Thymus (tissue), 11 donors: Measurements from ENCODE around the gene HPS3. TPM values are rescaled to one million over a fixed set of nuclear protein-coding genes. Genes with fewer than 3 reads are reported as not detected.
"Not testable (repeated sequence)": the region's sequence is repeated elsewhere in the genome, so short reads cannot be mapped to it uniquely, and the experiment has no call there.

ENCODE experiments used
- DNase-seq, 9 donors: peaks; one replicate each; pipeline ENCODE4 v3.0.0-alpha.2; 2013; ENCODE audit warnings: low spot score in 9 of 9, low read depth in 6 of 9, missing footprints in 1 of 9
- H3K27ac ChIP-seq, 2 donors: one replicate each; pipeline ENCODE4 v1.5.1; 2013; ENCODE audit warnings: control low read depth in 1 of 2, low read depth in 1 of 2, low read length in 1 of 2, mild to moderate bottlenecking in 1 of 2, moderate library complexity in 1 of 2
- H3K27me3 ChIP-seq, 2 donors: one replicate each; pipeline ENCODE4 v1.5.1; 2013; ENCODE audit warnings: low read length in 1 of 2; ENCODE audit not compliant: control insufficient read depth in 2 of 2, insufficient read depth in 1 of 2
- H3K36me3 ChIP-seq, 2 donors: one replicate each; pipeline ENCODE4 v1.5.1; 2013; ENCODE audit warnings: low read length in 1 of 2, mild to moderate bottlenecking in 1 of 2, moderate library complexity in 1 of 2; ENCODE audit not compliant: control insufficient read depth in 2 of 2, insufficient read depth in 2 of 2
- H3K4me1 ChIP-seq, 2 donors: one replicate each; pipeline ENCODE4 v1.5.1; 2013; ENCODE audit warnings: low read length in 2 of 2; ENCODE audit not compliant: control insufficient read depth in 2 of 2, insufficient read depth in 2 of 2
- H3K4me3 ChIP-seq, 2 donors: one replicate each; pipeline ENCODE4 v1.5.1; 2013; ENCODE audit warnings: low read length in 2 of 2, control low read depth in 1 of 2, mild to moderate bottlenecking in 1 of 2
- H3K9me3 ChIP-seq, 2 donors: one replicate each; pipeline ENCODE4 v1.5.1; 2013; ENCODE audit warnings: low read length in 1 of 2, mild to moderate bottlenecking in 1 of 2; ENCODE audit not compliant: control insufficient read depth in 2 of 2, insufficient read depth in 1 of 2
- WGBS: extraction: QIAGEN DNeasy Blood & Tissue Kit; methylation state at CpG from one replicate; pipeline ENCODE4 v1.1.7; 2013; 5-methylcytosine and 5-hydroxymethylcytosine counted together
- polyA plus RNA-seq: library from polyadenylated mRNA; stranded (reverse); fragments of 200-250 nt; gene quantifications from one replicate; pipeline ENCODE4 v1.2.3, GENCODE V29; 2013
- total RNA-seq: library from RNA; stranded (reverse); fragments of 120-200 nt; gene quantifications from one replicate; pipeline ENCODE4 v1.2.4, GENCODE V29; 2013
- donor health status: healthy.

HPS3 gene
- total and polyA plus RNA-seq, 2 donors = 17.7 to 26.3 TPM

DNA sequence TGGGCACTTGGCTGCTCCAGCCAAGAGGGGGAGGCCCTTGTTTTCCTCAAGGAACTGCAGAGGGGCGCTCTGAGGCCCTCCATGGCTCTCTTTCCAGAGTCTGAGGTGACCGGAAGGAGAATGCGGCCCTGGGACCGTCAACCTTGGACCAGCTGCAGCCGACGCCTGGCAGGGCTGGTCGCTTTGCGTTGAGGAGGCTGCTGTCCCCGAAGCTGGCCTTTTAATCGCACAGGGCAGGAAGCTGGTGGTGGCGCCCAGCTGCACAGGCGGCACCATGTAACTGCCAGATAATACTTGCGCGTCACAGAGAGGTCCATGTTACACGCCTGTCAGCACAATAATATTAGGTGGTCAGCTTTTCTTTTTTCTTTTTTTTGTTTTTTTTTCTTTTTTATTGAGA lies 42.2 kb upstream of the HPS3 start:
- Histone ChIP-seq H3K4me1 (peaks cover 12 to 16% of the 10 kb centered on the region in 2 donors), H3K27ac (no peak overlapping the region), H3K36me3 (no peaks in the 10 kb centered on the region), H3K27me3 (no peaks in the 10 kb centered on the region), H3K9me3 (peaks cover 0 to 6% of the 10 kb centered on the region in 2 donors), H3K4me3 (no peak overlapping the region)
- DNase-seq = peak in 1 of 9 donors; percentile 4
- WGBS = 99% methylated on average over 15 of the region's 15 CpGs

DNA sequence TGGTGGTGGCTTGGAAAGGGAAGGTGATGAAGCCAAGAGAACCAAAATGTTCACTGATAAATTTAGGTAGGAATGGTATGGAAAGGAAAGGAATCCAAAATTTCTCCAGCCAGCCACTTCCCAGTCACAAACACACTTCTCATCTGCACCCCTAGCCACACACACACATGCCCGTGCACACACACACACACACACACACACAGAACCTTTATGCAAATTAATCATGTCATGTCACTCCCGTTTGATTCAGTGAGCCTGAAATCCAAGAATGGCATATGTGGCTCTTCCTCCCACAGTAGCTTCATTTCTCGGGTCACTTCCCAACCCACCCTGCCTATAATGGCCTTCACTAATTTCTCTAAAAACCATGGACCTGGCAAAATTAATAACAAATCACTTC lies 40.0 kb upstream of the HPS3 start:
- Histone ChIP-seq H3K4me1 (peaks cover 12 to 14% of the 10 kb centered on the region in 2 donors), H3K36me3 (no peaks in the 10 kb centered on the region), H3K9me3 (peaks cover 0 to 6% of the 10 kb centered on the region in 2 donors), H3K27ac (no peak overlapping the region), H3K4me3 (no peak overlapping the region), H3K27me3 (no peaks in the 10 kb centered on the region)
- 92% methylated on average over 3 of the region's 3 CpGs for WGBS
- no peak for DNase-seq

DNA sequence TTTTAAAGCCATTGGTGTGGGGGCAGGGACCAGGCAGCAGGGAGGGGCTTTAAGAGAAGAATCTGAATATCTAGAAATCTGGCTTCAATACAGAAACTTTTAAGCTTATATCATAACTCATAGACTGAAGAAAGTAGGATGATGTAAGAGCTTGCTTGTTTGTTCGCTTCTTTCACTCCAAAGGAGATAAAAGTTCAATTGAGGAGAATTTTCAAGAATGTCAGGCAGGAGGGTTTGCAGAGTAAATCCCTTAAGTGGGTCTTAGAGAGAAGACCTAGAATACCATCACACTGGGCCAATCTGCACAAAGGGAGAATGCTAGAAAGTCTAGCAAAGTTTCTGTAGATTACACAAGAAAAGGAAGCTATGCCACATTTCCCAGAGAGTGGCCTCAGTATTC lies 39.0 kb upstream of the HPS3 start:
- H3K27ac ChIP-seq = no peak overlapping the region
- no peak overlapping the region for H3K4me3 ChIP-seq
- no peaks in the 10 kb centered on the region for H3K36me3 ChIP-seq
- H3K27me3 ChIP-seq = no peaks in the 10 kb centered on the region
- peaks cover 4 to 8% of the 10 kb centered on the region in 2 donors for H3K4me1 ChIP-seq
- H3K9me3 ChIP-seq = peaks cover 0 to 6% of the 10 kb centered on the region in 2 donors
- DNase-seq = no peak
- WGBS = 98% methylated on average over 1 of the region's 1 CpG

DNA sequence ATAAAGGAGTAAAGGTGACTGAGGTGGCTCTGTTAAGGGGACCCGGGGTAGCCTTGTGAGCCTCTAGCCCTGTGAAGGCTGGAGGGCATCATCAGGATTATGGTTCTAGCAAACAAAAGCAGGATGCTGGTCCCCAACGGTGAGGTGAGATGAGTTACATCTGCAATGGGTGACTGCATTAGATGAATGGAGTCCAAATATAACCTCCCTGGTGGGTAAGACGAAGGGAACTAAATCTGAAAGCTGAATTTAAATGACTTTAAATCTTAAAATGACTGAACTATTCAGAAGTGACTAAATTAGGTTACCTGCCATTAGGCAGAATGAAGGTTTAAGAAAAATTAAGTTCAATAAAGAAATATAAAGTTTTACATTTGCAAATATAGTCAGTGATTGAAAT lies 38.5 kb upstream of the HPS3 start:
- H3K4me3 ChIP-seq = no peak overlapping the region
- no peaks in the 10 kb centered on the region for H3K27me3 ChIP-seq
- peaks cover 3 to 5% of the 10 kb centered on the region in 2 donors for H3K4me1 ChIP-seq
- no peak overlapping the region for H3K27ac ChIP-seq
- no peaks in the 10 kb centered on the region for H3K36me3 ChIP-seq
- whole genome bisulfite sequencing = 97% methylated on average over 3 of the region's 3 CpGs
- no peak for DNase-seq
- peaks cover 0 to 6% of the 10 kb centered on the region in 2 donors for H3K9me3 ChIP-seq

DNA sequence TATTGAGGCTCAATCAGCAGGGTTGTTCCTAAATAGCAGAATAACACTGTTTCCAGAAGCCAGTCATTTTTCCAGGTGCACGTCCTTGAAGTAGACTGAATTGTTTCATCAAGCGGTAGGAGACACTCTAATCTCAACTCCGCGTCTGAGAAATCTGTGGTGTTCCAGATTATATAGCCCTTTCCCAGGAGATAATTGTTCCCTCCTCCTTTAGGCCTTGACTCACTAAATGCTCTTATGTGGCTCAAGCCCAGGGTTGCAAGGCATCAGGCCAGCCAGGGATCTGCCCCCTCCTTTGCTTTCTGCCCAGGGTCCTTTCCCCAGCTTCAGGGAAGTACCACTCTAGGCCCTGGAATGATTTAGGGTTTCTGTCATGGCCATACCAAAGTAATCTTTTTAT lies 37.5 kb upstream of the HPS3 start:
- H3K4me1 ChIP-seq = no peaks in the 10 kb centered on the region
- no peaks in the 10 kb centered on the region for H3K36me3 ChIP-seq
- 98% methylated on average over 4 of the region's 4 CpGs for WGBS
- H3K4me3 ChIP-seq = no peak overlapping the region
- DNase-seq = no peak
- no peaks in the 10 kb centered on the region for H3K27me3 ChIP-seq
- no peak overlapping the region for H3K27ac ChIP-seq
- H3K9me3 ChIP-seq = peaks cover 0 to 4% of the 10 kb centered on the region in 2 donors

DNA sequence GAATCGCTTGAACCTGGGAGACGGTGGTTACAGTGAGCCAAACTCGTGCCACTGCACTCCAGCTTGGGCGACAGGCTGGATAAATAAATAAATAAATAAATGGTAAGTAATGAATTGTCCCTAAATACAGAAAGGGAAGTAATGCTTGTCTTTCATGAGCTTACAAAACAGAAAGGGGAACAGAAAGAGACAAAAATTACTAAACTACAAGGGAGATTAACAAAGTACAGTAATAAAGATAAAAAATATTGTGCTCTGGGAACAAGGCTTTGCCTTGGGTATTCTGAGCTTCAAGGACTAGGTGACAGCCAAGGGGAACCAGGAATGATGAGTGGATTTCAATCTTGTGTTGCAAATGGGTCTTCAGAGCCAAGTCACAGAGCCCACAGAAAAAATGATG lies 34.0 kb upstream of the HPS3 start:
- WGBS = 97% methylated on average over 4 of the region's 4 CpGs
- no peak for DNase-seq
- no peak overlapping the region for H3K4me3 ChIP-seq

DNA sequence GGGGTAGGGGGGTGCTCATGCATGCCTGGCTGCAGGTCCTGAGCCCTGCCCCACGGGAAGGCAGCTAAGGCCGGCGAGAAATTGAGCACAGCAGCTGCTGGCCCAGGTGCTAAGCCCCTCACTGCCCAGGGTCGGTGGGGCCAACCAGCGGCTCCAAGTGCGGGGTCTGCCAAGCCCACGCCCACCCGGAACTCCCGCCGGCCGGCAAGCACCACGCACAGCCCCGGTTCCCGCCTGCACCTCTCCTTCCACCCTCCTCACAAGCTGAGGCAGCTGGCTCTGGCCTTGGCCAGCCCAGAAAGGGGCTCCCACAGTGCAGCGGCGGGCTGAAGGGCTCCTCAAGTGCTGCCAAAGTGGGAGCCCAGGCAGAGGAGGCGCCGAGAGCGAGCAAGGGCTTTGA lies 31.5 kb upstream of the HPS3 start:
- not testable (repeated sequence) for H3K4me3 ChIP-seq, H3K27ac ChIP-seq, H3K36me3 ChIP-seq, H3K4me1 ChIP-seq, DNase-seq, H3K9me3 ChIP-seq, H3K27me3 ChIP-seq
- 98% methylated on average over 19 of the region's 19 CpGs for WGBS

More for the DNA sequence above, 34.0 kb upstream of the HPS3 start:
- no peak overlapping the region for H3K27ac ChIP-seq
- H3K9me3 ChIP-seq = no peaks in the 10 kb centered on the region
- H3K27me3 ChIP-seq = no peaks in the 10 kb centered on the region
- H3K4me1 ChIP-seq = no peaks in the 10 kb centered on the region
- H3K36me3 ChIP-seq = no peaks in the 10 kb centered on the region

DNA sequence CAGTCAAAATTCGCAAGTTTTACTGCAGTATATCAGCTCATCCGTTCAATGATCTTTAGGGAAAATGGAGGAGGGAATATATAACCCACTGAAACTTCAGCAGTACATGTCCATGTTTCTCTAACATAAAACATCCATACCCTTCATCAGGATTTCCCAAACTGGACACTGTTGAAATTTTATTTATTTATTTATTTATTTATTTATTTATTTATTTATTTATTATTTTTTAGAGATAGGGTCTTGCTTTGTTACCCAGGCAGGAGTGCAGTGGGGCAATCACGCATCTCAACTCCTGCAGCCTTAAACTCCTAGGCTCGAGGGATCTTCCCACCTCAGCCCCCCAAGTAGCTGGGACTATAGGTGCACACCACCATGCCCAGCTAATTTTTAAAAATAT lies 28.3 kb upstream of the HPS3 start:
- no peak for DNase-seq

DNA sequence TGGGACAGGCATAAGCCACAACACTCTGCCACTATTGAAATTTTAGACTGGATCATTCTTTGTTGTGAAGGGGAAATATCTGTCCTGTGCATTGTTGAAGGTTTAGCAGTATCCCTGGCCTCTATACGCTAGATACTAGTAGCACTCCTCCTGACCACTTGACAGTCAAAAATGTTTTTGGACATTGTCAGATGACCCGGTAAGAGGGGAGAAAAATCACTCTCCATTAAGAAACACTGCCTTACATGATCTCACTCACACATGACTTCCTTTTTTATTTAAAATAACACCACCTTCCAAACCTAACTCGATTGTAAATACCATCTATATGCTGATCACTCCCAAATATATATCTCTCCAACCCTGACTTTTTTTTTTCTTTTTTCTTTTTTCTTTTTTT lies 27.8 kb upstream of the HPS3 start:
- H3K4me1 ChIP-seq = no peaks in the 10 kb centered on the region
- H3K9me3 ChIP-seq = no peaks in the 10 kb centered on the region
- H3K27ac ChIP-seq = no peak overlapping the region
- H3K36me3 ChIP-seq = no peaks in the 10 kb centered on the region
- no peak for DNase-seq
- no peaks in the 10 kb centered on the region for H3K27me3 ChIP-seq
- 89% methylated on average over 3 of the region's 3 CpGs for WGBS
- H3K4me3 ChIP-seq = no peak overlapping the region

More for the DNA sequence above, 28.3 kb upstream of the HPS3 start:
- H3K36me3 ChIP-seq = no peaks in the 10 kb centered on the region
- no peaks in the 10 kb centered on the region for H3K4me1 ChIP-seq
- H3K4me3 ChIP-seq = no peak overlapping the region
- H3K9me3 ChIP-seq = no peaks in the 10 kb centered on the region
- H3K27me3 ChIP-seq = no peaks in the 10 kb centered on the region
- WGBS = 96% methylated on average over 4 of the region's 4 CpGs
- no peak overlapping the region for H3K27ac ChIP-seq

DNA sequence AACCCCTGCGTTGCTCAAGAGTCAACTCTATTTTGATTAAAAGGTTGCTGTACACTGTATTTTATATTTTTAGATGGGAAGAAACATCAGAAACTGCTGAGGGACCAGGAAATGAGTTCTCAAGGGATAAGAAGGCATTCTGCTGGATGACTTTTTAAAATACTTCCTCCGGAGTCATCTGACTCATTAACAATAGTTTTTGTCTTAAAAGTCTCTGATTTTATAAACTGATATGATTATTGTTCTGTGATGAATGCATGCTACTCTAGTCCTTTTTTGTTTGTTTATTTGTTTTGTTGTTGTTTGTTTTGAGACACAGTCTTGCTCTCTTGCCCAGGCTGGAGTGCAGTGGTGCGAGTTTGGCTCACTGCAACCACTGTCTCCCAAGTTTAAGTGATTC lies 25.0 kb upstream of the HPS3 start:
- no peaks in the 10 kb centered on the region for H3K9me3 ChIP-seq
- no peaks in the 10 kb centered on the region for H3K4me1 ChIP-seq
- no peak overlapping the region for H3K4me3 ChIP-seq
- H3K27me3 ChIP-seq = no peaks in the 10 kb centered on the region
- DNase-seq = no peak
- H3K27ac ChIP-seq = no peak overlapping the region
- H3K36me3 ChIP-seq = no peaks in the 10 kb centered on the region
- WGBS = 97% methylated on average over 3 of the region's 3 CpGs
